GM21390 (cell line): Measurements from ENCODE around the gene AARS2.
"Not testable (repeated sequence)": the region's sequence is repeated elsewhere in the genome, so short reads cannot be mapped to it uniquely, and the experiment has no call there.

ENCODE experiments used
- ATAC-seq: cut with Tn5 transposase; IDR thresholded peaks from one replicate; pipeline ENCODE4 v1.9.1; 2021; ENCODE audit not compliant: unreplicated experiment

Gene AARS2

GRCh38 chr6:44332585-44332984 is 19.4 kb upstream of the AARS2 start:
- ATAC-seq: no peak

- no peak for ATAC-seq
Observed at GRCh38 chr6:44329858-44330257, 16.7 kb upstream of the AARS2 start.

- ATAC-seq: not testable (repeated sequence)
Observed at GRCh38 chr6:44328203-44328602, 15.1 kb upstream of the AARS2 start.

GRCh38 chr6:44327760-44328159 is 14.6 kb upstream of the AARS2 start:
- no peak for ATAC-seq

- ATAC-seq: no peak
Observed at GRCh38 chr6:44327096-44327495, 13.9 kb upstream of the AARS2 start.

DNA sequence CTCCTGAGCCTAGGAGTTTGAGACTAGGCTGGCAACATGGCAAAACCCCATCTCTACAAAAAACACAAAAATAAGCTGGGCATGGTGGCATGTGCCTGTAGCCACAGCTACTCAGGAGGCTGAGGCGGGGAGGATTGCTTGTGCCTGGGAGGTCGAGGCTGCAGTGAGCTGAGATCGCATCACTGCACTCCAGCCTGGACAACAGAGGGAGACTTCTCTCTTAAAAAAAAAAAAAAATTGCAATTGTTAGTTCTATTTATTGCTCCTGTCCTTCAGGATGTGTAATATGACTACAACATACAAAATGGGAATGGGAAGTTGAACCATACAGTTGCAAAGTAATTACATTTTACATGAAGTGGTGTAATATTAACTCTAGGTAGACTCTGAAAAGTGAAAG is 8.1 kb upstream of the AARS2 start:
- ATAC-seq: no peak

DNA sequence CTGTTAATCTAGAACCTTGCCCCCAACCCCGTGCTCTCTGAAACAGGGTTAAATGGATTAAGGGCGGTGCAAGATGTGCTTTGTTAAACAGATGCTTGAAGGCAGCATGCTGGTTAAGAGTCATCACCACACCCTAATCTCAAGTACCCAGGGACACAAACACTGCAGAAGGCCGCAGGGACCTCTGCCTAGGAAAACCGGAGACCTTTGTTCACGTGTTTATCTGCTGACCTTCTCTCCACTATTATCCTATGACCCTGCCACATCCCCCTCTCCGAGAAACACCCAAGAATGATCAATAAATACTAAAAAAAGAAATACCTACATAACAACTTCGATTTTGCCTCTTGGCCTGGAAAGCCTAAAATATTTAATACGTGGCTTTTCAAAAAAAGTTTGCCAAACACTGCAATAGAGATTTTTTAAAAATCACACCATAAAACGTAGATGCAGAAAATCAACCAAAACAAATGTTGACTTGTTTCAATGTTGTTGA is 4.0 kb upstream of the AARS2 start:
- ATAC-seq: not testable (repeated sequence)

GRCh38 chr6:44316481-44316880 is 3.3 kb upstream of the AARS2 start:
- ATAC-seq: no peak

- no peak for ATAC-seq
Observed at GRCh38 chr6:44315951-44316350, 2.8 kb upstream of the AARS2 start.

- ATAC-seq: no peak
Observed at GRCh38 chr6:44315516-44315915, 2.4 kb upstream of the AARS2 start.

DNA sequence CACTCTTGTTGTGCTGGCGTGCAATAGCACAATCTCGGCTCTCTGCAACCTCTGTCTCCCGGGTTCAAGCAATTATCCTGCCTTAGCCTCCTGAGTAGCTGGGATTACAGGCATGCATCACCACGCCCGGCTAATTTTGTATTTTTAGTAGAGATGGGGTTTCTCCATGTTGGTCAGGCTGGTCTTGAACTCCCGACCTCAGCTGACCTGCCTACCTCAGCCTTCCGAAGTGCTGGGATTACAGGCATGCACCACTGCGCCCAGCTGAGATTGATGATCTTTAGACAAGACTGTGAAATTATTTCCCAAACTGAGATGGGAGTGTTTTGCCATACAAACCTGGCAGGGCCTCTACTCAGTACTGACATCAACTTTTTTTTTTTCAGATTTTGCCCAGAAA is 1.5 kb upstream of the AARS2 start:
- not testable (repeated sequence) for ATAC-seq

- no peak for ATAC-seq
Observed at GRCh38 chr6:44311767-44312166, 1.4 kb downstream of the AARS2 start.

GRCh38 chr6:44311304-44311703 is 1.8 kb downstream of the AARS2 start:
- ATAC-seq: no peak

- no peak for ATAC-seq
Observed at GRCh38 chr6:44310241-44310640, 2.9 kb downstream of the AARS2 start.

- ATAC-seq: no peak
Observed at GRCh38 chr6:44309631-44310030, 3.5 kb downstream of the AARS2 start.

DNA sequence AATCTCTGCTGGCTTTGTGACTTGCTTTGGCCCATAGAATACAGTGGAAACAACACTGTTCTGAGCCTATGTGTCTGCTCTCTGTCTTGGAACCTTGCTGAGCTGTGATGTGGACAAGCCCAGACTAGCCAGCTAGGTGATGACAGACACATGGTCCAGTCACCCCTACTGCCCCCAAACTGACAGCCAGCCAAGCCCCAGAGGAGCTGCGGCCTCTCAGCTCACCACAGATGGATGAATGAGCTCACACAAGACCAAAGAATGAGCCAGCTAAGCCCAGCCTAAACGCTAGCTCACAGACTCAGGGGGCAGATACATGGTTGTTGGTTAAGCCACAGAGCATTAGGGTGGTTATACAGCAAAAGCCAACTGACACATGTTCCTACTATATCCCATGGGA is 4.1 kb downstream of the AARS2 start:
- ATAC-seq: no peak

- ATAC-seq: no peak
Observed at GRCh38 chr6:44307217-44307616, 5.9 kb downstream of the AARS2 start.

DNA sequence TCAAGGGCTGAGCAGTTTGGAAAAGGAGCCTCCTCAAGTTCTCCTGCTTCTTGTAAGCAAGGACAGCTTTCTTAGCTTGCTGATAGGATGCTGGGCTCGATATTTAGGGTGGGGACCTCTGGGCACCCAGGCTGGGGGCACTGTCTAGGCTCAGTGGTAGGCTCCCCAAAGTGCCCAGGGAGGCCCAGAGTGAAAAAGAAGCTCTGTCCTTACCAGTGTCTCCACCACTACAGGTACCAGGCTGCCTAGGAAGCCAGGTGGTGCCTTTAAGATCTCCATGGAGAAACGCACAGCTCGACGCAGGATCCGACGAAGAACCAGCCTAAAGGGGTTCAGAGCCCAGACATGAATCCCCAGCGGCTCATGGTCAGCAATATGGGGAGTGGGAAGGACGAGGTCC is 6.4 kb downstream of the AARS2 start:
- no peak for ATAC-seq

- no peak for ATAC-seq
Observed at GRCh38 chr6:44305200-44305725, 7.9 kb downstream of the AARS2 start.

- no peak for ATAC-seq
Observed at GRCh38 chr6:44304282-44305199, 8.6 kb downstream of the AARS2 start.

- no peak for ATAC-seq
Observed at GRCh38 chr6:44303842-44304241, 9.3 kb downstream of the AARS2 start.

DNA sequence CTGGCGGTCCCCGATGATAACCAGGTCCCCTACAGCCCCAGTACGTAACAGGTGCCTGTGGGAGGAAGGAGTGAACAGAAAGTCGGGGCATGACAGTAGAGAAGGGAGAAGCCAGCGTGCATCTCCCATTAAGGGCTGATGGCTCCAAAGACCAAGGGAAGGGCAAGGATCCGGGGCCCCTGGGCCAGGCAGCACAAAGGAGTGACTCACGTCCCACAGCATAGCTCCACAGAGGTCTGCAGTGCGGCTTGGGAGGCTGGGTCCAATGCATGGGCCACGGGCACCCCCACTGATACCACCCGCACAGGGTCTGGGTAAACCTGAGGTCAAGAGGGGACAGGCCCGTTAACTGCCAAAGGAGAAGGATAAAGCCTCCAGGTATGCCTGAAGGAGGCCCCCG is 10.3 kb downstream of the AARS2 start:
- no peak for ATAC-seq
